HL-60/S4 treated with retinoic acid at 250 ng/mL for 4 days and 3 days (cell line): ENCODE measurements around the gene VPS72.

Source experiments
- in situ Hi-C: fragments of 300-500 bp; cut with MboI; formaldehyde crosslinking; loops from 2 replicates; pipeline ENCODE4 v1.7.0; 2022; ENCODE audit warnings: low sequenced_read_pairs

VPS72 gene

GRCh38 chr1:151146072-151146411 lies 44.0 kb downstream of the VPS72 start:
- in situ Hi-C loops = no loop called here

- in situ Hi-C loops = no loop called here
Measured at GRCh38 chr1:151145304-151146071, 44.5 kb downstream of the VPS72 start.

- in situ Hi-C loops = no loop called here
Measured at GRCh38 chr1:151144474-151145303, 45.3 kb downstream of the VPS72 start.

- in situ Hi-C loops = no loop called here
Measured at GRCh38 chr1:151143986-151144385, 46.0 kb downstream of the VPS72 start.

- in situ Hi-C loops = no loop called here
Measured at GRCh38 chr1:151143057-151143435, 47.0 kb downstream of the VPS72 start.

DNA sequence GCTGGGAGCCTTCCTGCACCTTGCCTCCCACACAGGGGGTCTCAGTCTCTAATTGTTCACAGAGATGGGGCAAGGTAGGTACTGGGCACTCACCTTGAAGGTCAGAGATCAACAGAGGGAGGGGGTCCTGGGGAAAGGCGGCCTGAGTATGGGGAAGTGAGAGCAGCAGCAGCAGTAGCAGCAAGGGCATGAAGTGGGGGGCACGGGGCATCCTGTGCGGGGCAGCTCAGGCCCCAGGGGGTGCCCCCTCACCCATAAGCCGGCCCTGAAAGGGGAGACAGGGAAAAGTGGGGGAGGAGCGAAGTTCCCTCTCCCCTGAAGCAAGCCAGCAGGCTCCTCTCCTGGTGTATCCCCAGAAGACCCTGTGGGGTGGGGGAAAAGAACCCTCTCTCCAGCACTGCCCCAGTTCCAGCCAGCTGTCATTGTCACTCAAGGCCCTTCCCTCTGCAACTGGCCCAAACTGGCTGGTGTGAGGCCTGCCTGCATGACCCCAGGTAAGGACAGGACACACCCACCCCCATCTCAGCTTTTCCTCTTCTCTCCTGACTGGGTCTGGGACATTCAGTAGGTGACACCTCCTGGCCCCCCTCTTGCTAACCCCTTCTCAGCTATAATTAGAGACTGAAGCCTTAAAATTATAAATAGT lies 47.5 kb downstream of the VPS72 start:
- in situ Hi-C loops = no loop called here

- in situ Hi-C loops = no loop called here
Measured at GRCh38 chr1:151137789-151138188, 52.2 kb downstream of the VPS72 start.

DNA sequence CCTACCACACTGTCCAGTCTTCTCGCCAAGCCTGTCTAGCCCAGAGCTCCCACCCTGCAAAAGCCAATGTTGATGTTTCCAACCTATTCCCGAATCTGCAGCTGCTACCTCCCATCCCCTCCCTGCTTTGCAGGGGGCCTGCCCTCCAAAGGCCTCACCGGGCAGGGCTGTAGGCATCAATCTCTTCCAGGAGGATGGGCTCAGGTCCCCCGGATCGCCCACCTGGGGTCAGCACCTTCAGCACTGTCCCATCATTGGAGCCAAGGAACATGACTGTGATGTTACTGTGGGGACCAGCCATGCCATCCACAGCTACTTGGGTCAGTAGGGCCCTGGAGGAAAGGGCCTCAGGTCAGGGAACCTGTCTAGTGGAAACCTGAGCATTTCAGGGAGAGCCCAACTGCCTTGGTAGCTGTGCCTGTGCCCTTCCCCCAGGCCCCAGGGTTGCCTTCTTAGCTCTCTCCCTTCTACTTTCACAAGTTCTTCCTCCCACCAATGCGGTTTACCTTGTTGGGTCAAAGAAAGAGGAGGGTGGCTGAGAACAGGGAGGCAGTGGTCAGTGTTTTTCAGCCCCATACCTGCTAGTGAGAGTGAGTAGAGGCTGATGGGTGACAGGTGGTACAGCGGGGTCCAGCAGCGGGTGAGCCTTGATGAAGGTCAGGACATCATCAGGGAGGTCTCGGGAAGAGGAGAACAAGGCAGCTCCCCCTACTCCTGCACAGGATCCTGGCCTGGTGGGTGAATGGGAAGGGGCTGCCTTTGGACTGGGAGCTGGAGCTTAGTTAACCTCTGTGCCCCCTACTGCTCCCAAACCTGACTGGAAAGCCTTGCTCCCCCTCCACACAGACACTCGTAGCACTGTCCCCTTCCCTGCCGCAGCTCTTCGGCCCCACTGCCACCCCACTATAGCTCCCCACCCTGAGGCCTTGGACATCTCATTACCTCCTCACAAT lies 54.3 kb downstream of the VPS72 start:
- in situ Hi-C loops = no loop called here

DNA sequence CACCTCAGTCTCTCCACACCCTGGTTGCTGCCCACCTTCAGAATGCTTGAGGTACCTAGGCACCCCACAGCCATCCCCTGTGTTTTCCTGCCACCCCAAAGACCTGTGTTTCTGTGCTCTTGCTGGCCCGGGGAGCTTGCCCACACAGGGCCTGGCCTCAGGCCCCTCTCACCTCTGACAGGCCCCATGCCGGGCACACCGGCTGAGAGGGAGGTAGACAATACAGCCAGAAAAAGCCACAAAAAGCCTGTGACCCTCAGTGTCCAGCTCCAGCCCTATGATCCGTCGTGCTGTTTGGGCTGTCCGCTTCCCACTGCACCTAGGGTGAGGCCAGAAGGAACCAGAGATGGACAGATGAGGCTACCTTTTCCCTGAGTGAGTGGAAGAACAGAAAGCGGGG lies 55.0 kb downstream of the VPS72 start:
- in situ Hi-C loops = no loop called here

DNA sequence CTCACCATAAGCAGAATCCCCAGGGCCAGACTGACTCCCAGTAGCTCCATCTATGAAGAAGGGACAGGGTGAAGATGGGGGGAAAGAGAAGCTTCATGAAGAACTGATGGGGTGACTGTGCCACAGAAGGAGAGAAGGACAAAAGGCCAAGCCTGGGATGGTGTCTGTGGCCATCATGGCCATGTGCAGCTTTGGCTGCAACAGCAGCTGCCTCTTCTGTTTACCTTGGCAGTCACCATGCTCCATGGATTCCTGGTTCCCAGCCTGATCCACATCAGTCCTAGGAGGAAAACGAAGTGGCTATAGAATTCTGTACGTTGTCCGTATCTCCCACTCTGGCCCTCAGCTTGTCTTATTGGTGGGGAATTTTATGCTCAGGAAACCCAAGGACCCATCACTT lies 55.6 kb downstream of the VPS72 start:
- in situ Hi-C loops = no loop called here

DNA sequence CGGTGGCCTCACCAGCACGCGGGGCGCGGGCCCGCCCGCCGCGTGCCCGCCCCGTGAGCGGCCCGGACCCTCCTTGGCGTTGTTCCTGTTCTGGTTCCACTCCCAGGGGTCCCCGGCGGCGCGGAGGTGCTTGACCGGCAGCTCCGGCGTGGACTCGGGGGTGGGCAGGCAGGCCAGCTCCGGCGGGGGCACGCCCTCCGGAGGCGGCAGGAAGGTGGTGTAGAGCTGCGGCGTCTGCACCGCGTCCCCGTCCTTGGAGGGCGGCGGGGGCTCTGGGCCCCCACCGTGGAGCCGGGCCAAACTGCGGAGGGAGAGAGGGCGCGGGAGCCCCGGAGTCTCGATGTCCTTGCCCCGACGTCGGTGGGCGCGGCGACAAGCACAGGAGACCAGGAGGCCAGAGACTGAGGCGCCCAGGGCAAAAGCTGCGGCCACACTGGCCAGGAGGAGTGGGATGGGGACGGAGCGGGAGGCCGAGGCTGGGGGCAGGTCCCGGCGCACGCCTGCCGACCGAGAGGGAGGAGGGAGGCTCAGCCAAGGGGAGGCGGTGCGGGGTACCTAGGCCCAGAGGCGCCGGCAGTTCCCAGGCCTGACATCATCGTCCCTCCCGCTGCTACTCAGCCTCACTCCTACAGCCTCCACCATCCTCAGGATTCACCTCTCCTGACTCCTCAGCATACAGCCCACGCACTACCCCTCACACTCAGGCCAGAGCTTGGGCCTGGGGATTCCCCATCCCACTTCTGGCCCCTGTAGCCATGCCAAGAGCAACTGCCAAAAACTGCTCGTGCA lies 56.8 kb downstream of the VPS72 start:
- in situ Hi-C loops = no loop called here

DNA sequence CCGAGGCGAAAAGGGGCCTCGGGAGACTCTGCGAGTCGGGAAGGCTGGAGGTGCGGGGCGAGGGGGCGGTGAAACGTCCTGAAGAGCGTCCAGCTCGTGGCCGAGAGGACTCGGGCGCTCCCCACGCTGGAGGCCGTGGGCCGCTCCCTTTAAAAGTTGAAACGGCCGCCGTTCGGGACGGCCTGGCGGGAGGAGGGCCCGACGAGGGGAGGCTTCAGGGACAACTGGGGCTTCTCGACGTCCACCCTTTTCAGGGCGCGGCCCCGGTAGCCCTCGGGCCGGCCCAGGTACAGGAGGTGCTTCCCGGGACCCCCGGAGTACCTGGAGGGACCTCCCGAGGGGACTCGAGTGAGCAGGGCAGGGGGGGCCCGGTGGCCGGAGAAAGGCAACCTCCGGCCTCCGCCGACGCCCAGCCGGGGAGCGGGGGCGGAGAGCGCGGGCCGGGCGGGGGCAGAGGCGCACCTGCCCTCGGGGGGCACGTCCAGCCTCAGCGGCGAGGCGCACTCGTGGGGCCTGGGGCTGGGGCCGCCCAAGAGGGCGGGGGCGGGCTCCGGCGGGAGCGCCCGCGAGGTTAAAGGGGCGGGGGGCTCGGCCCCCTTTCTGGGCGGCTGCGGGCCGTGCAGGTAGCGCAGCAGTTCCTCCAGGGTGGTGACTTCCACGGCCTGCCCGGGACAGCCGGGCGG lies 57.5 kb downstream of the VPS72 start:
- in situ Hi-C loops = no loop called here

GRCh38 chr1:151131701-151132334 lies 58.2 kb downstream of the VPS72 start:
- in situ Hi-C loops = no loop called here

DNA sequence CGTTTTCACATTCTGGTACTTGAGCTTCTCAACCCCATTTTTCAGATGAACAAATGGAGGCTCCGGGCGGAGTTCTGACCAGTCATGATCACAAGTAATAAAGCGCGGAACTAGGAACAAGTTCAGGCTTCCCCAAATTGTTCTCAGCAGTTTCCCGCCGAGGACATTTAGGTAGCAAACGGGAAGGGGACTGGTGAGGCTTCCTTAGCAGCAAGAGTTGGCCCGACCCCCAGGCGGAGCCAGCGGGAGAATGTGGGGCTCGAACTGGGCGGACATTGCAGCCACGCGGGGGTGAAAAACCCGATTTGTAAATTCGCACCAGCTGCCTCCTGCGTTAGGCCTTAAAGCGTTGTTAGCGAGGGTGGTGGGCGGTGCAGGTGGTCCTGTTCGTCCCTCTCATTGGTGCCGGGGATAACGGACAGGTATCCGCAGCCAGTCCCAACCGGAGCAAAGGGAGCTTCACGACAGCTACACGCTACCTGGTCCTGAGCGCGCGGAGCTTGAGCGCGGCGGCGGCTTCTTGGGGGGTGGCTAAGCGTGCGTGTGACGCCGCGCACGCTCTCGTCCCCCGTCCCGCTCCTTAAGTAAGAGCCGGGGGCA lies 58.9 kb downstream of the VPS72 start:
- in situ Hi-C loops = no loop called here

GRCh38 chr1:151128800-151129199 lies 61.2 kb downstream of the VPS72 start:
- in situ Hi-C loops = no loop called here
